HEK293 (cell line): ENCODE measurements around the gene ABCB9.

ENCODE experiments used
- CTCF ChIA-PET: fragments of 350-600 bp; formaldehyde crosslinking; extraction: SDS; loops from one replicate; lab custom pipeline; 2021; ENCODE audit warnings: antibody characterized with exemption; lab: Yijun Ruan, JAX
- POLR2A ChIA-PET: fragments of 300-600 bp; formaldehyde crosslinking; extraction: SDS; loops from one replicate; lab custom pipeline; 2020; ENCODE audit warnings: antibody characterized with exemption, inconsistent platforms; lab: Yijun Ruan, JAX
- H3K27ac ChIP-seq: fragments of 200-500 bp; sonication (Bioruptor generic); 2 replicates; pipeline ENCODE4 v1.5.1; 2014; ENCODE audit warnings: low read depth, low read length, control low read depth, inconsistent platforms; ENCODE audit errors: extremely low read depth
- H3K36me3 ChIP-seq, 2 experiments: fragments of 200-500 bp in 1 of 2; sonication (Bioruptor generic) in 1 of 2; 1 replicate in 1 of 2; 2 replicates in 1 of 2; pipeline ENCODE4 v1.5.1; 2014 to 2017; ENCODE audit warnings: inconsistent platforms in 2 of 2, low read length in 2 of 2; ENCODE audit not compliant: control insufficient read depth in 2 of 2, insufficient read depth in 1 of 2
- H3K4me1 ChIP-seq: fragments of 200-500 bp; sonication (Bioruptor generic); 2 replicates; pipeline ENCODE4 v1.5.1; 2014; ENCODE audit warnings: mild to moderate bottlenecking, low read length, inconsistent platforms; ENCODE audit not compliant: control insufficient read depth, insufficient read depth
- H3K4me3 ChIP-seq: 2 replicates; pipeline ENCODE4 v1.5.1; 2011; ENCODE audit warnings: low read depth, mild to moderate bottlenecking, control low read depth, low read length, moderate library complexity
- H3K9me3 ChIP-seq: fragments of 200-500 bp; sonication (Bioruptor generic); 2 replicates; pipeline ENCODE4 v1.5.1; 2014; ENCODE audit warnings: low read depth, low read length, inconsistent platforms; ENCODE audit not compliant: control insufficient read depth, insufficient read depth
- FEZF1 ChIP-seq: fragments of 450-650 bp; formaldehyde crosslinking; IDR thresholded peaks from 2 replicates; pipeline ENCODE4 v1.5.1; 2016; ENCODE audit warnings: missing biosample characterization, missing genetic modification characterization
- GFI1B ChIP-seq: fragments of 450-650 bp; formaldehyde crosslinking; IDR thresholded peaks from 2 replicates; pipeline ENCODE4 v1.5.1; 2016; ENCODE audit warnings: missing biosample characterization, missing genetic modification characterization
- GLI2 ChIP-seq: fragments of 450-650 bp; formaldehyde crosslinking; IDR thresholded peaks from 2 replicates; pipeline ENCODE4; 2017; ENCODE audit warnings: missing biosample characterization, missing genetic modification characterization, low read depth, borderline replicate concordance
- GLIS1 ChIP-seq: fragments of 450-650 bp; formaldehyde crosslinking; IDR thresholded peaks from 2 replicates; pipeline ENCODE4 v1.5.1; 2016; ENCODE audit warnings: missing biosample characterization, missing genetic modification characterization
- HOXD13 ChIP-seq: sonication (generic); formaldehyde crosslinking; IDR thresholded peaks from 2 replicates; pipeline ENCODE4 v1.8.0; 2022; ENCODE audit warnings: missing genetic modification reagents, borderline replicate concordance
- KLF8 ChIP-seq: fragments of 450-650 bp; formaldehyde crosslinking; IDR thresholded peaks from 2 replicates; pipeline ENCODE4 v1.5.1; 2016; ENCODE audit warnings: missing biosample characterization, missing genetic modification characterization
- KLF9 ChIP-seq: fragments of 450-650 bp; formaldehyde crosslinking; IDR thresholded peaks from 2 replicates; pipeline ENCODE4 v1.5.1; 2016; ENCODE audit warnings: missing biosample characterization, missing genetic modification characterization, low read depth
- OSR2 ChIP-seq: fragments of 450-650 bp; formaldehyde crosslinking; IDR thresholded peaks from 2 replicates; pipeline ENCODE4 v1.5.1; 2016; ENCODE audit warnings: missing biosample characterization, missing genetic modification characterization
- PRDM1 ChIP-seq: fragments of 450-650 bp; formaldehyde crosslinking; IDR thresholded peaks from 2 replicates; pipeline ENCODE4; 2016; ENCODE audit warnings: missing biosample characterization, missing genetic modification characterization
- SP7 ChIP-seq: fragments of 450-650 bp; formaldehyde crosslinking; IDR thresholded peaks from 2 replicates; pipeline ENCODE4 v1.5.1; 2016; ENCODE audit warnings: missing biosample characterization, missing genetic modification characterization
- ZEB2 ChIP-seq: fragments of 450-650 bp; formaldehyde crosslinking; IDR thresholded peaks from 2 replicates; pipeline ENCODE4 v1.5.1; 2016; ENCODE audit warnings: missing biosample characterization, missing genetic modification characterization
- ZFHX2 ChIP-seq: fragments of 450-650 bp; formaldehyde crosslinking; conservative IDR thresholded peaks from 2 replicates; pipeline ENCODE4 v1.5.1; 2016; ENCODE audit warnings: missing biosample characterization, missing genetic modification characterization
- ZNF596 ChIP-seq: fragments of 450-650 bp; IDR thresholded peaks from 2 replicates; pipeline ENCODE4 v1.5.0; 2018; ENCODE audit warnings: missing biosample characterization, mild to moderate bottlenecking, missing genetic modification characterization, moderate library complexity
- ZNF654 ChIP-seq: fragments of 450-650 bp; formaldehyde crosslinking; IDR thresholded peaks from 2 replicates; pipeline ENCODE4 v1.5.1; 2016; ENCODE audit warnings: low read depth, missing biosample characterization, missing genetic modification characterization
- ZNF701 ChIP-seq: fragments of 450-650 bp; formaldehyde crosslinking; IDR thresholded peaks from 2 replicates; pipeline ENCODE4 v1.5.1; 2016; ENCODE audit warnings: missing biosample characterization, missing genetic modification characterization
- ZNF830 ChIP-seq: fragments of 450-650 bp; IDR thresholded peaks from 2 replicates; pipeline ENCODE4 v1.5.0; 2018; ENCODE audit warnings: missing biosample characterization, missing genetic modification characterization, low read depth, mild to moderate bottlenecking, moderate library complexity
- ZSCAN16 ChIP-seq: fragments of 450-650 bp; formaldehyde crosslinking; IDR thresholded peaks from 2 replicates; pipeline ENCODE4 v1.5.1; 2016; ENCODE audit warnings: missing biosample characterization, missing genetic modification characterization
- ZSCAN30 ChIP-seq: fragments of 450-650 bp; IDR thresholded peaks from 2 replicates; pipeline ENCODE4 v1.5.1; 2018; ENCODE audit warnings: missing biosample characterization, mild to moderate bottlenecking, missing genetic modification characterization, moderate library complexity
- ZXDB ChIP-seq: fragments of 450-650 bp; formaldehyde crosslinking; IDR thresholded peaks from 2 replicates; pipeline ENCODE4 v1.5.1; 2016; ENCODE audit warnings: missing biosample characterization, missing genetic modification characterization
- TF ChIP-seq, protein P1 (sequence below): fragments of 450-650 bp; formaldehyde crosslinking; IDR thresholded peaks from 2 replicates; pipeline ENCODE4 v1.5.1; 2016; ENCODE audit warnings: missing biosample characterization, missing genetic modification characterization
- TF ChIP-seq, protein P2 (sequence below): fragments of 450-650 bp; formaldehyde crosslinking; IDR thresholded peaks from 2 replicates; pipeline ENCODE4 v1.5.1; 2016; ENCODE audit warnings: missing biosample characterization, missing genetic modification characterization
- TF ChIP-seq, protein P3 (sequence below): fragments of 450-650 bp; formaldehyde crosslinking; IDR thresholded peaks from 2 replicates; pipeline ENCODE4 v1.5.1; 2016; ENCODE audit warnings: missing biosample characterization, missing genetic modification characterization
- TF ChIP-seq, protein P4 (sequence below): fragments of 450-650 bp; formaldehyde crosslinking; IDR thresholded peaks from 2 replicates; pipeline ENCODE4 v1.5.1; 2017; ENCODE audit warnings: missing biosample characterization, missing genetic modification characterization
- TF ChIP-seq, protein P5 (sequence below): fragments of 450-650 bp; formaldehyde crosslinking; IDR thresholded peaks from 2 replicates; pipeline ENCODE4 v1.5.1; 2016; ENCODE audit warnings: missing biosample characterization, missing genetic modification characterization, low read depth
- TF ChIP-seq, protein P6 (sequence below): fragments of 450-650 bp; formaldehyde crosslinking; IDR thresholded peaks from 2 replicates; pipeline ENCODE4 v1.5.1; 2016; ENCODE audit warnings: missing biosample characterization, missing genetic modification characterization

The ABCB9 gene

DNA sequence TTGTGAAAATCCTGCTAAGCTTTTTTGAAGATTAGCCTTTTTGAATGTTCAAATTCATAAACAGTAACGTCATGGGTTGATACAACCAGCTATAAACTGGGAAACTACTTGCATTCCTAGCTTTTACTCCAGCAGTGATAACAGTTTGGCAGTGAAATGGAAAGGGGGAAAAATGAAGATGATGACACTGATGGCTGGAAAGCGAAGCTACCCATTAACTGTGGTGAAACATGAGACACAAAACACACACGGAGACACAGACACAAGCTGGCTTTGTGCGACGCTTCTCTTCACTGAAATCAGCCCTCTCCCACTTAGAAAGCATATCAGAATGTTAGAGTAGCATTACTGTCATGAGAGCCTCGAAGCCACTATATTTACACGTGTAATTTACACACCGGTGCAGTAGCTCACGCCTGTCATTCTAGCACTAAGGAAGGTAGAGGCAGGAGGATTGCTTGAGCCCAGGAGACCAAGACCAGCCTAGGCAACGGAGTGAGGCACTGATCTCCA is 86.1 kb downstream of the ABCB9 start:
- no peaks in the 10 kb centered on the region for H3K9me3 ChIP-seq
- no peaks in the 10 kb centered on the region for H3K36me3 ChIP-seq
- no peak overlapping the region for H3K4me3 ChIP-seq
- H3K27ac ChIP-seq: no peak overlapping the region
- ChIA-PET POLR2A (interaction anchor here (0.7 to 1.0 kb wide), 2 partner anchors 60 to 86 kb away, joined by 4 read pairs; partner anchors contain the start of gene ABCB9), CTCF (interaction anchor here (0.5 to 2.0 kb wide), 18 partner anchors 9 to 1335 kb away, joined by 3 to 11 read pairs (median 4); no protein-coding TSS in a partner anchor)
- no peak for TF ChIP-seq ZSCAN30
- no peak for TF ChIP-seq ZNF830 (tag by site-specific recombination)
- TF ChIP-seq, protein P1, sequence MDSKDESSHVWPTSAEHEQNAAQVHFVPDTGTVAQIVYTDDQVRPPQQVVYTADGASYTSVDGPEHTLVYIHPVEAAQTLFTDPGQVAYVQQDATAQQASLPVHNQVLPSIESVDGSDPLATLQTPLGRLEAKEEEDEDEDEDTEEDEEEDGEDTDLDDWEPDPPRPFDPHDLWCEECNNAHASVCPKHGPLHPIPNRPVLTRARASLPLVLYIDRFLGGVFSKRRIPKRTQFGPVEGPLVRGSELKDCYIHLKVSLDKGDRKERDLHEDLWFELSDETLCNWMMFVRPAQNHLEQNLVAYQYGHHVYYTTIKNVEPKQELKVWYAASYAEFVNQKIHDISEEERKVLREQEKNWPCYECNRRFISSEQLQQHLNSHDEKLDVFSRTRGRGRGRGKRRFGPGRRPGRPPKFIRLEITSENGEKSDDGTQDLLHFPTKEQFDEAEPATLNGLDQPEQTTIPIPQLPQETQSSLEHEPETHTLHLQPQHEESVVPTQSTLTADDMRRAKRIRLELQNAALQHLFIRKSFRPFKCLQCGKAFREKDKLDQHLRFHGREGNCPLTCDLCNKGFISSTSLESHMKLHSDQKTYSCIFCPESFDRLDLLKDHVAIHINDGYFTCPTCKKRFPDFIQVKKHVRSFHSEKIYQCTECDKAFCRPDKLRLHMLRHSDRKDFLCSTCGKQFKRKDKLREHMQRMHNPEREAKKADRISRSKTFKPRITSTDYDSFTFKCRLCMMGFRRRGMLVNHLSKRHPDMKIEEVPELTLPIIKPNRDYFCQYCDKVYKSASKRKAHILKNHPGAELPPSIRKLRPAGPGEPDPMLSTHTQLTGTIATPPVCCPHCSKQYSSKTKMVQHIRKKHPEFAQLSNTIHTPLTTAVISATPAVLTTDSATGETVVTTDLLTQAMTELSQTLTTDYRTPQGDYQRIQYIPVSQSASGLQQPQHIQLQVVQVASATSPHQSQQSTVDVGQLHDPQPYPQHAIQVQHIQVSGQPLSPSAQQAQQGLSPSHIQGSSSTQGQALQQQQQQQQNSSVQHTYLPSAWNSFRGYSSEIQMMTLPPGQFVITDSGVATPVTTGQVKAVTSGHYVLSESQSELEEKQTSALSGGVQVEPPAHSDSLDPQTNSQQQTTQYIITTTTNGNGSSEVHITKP (tag by site-specific recombination): no peak
- TF ChIP-seq ZNF596 (tag by site-specific recombination): no peak
- TF ChIP-seq ZXDB: no peak
- peak; percentile 77 for TF ChIP-seq FEZF1 (tag by site-specific recombination)
- no peak for TF ChIP-seq ZNF701 (tag by site-specific recombination)
- peak; percentile 72; the same call in 1 of the 2 replicates for TF ChIP-seq ZEB2 (tag by site-specific recombination)
- TF ChIP-seq ZSCAN16: no peak
- TF ChIP-seq GFI1B (tag by site-specific recombination): no peak
- no peak for TF ChIP-seq HOXD13 (CRISPR knock-in tag)
- no peak for TF ChIP-seq KLF9
- peak; percentile 84 for TF ChIP-seq SP7 (tag by site-specific recombination)
- no peak; the same call in 1 of the 2 replicates for TF ChIP-seq KLF8
- TF ChIP-seq, protein P2, sequence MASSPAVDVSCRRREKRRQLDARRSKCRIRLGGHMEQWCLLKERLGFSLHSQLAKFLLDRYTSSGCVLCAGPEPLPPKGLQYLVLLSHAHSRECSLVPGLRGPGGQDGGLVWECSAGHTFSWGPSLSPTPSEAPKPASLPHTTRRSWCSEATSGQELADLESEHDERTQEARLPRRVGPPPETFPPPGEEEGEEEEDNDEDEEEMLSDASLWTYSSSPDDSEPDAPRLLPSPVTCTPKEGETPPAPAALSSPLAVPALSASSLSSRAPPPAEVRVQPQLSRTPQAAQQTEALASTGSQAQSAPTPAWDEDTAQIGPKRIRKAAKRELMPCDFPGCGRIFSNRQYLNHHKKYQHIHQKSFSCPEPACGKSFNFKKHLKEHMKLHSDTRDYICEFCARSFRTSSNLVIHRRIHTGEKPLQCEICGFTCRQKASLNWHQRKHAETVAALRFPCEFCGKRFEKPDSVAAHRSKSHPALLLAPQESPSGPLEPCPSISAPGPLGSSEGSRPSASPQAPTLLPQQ (tag by site-specific recombination): 0 out of 2 replicates have a peak, but pooled peaks have one; percentile 49
- TF ChIP-seq, protein P3, sequence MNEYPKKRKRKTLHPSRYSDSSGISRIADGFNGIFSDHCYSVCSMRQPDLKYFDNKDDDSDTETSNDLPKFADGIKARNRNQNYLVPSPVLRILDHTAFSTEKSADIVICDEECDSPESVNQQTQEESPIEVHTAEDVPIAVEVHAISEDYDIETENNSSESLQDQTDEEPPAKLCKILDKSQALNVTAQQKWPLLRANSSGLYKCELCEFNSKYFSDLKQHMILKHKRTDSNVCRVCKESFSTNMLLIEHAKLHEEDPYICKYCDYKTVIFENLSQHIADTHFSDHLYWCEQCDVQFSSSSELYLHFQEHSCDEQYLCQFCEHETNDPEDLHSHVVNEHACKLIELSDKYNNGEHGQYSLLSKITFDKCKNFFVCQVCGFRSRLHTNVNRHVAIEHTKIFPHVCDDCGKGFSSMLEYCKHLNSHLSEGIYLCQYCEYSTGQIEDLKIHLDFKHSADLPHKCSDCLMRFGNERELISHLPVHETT (tag by site-specific recombination): no peak
- no peak for TF ChIP-seq ZFHX2
- TF ChIP-seq, protein P4, sequence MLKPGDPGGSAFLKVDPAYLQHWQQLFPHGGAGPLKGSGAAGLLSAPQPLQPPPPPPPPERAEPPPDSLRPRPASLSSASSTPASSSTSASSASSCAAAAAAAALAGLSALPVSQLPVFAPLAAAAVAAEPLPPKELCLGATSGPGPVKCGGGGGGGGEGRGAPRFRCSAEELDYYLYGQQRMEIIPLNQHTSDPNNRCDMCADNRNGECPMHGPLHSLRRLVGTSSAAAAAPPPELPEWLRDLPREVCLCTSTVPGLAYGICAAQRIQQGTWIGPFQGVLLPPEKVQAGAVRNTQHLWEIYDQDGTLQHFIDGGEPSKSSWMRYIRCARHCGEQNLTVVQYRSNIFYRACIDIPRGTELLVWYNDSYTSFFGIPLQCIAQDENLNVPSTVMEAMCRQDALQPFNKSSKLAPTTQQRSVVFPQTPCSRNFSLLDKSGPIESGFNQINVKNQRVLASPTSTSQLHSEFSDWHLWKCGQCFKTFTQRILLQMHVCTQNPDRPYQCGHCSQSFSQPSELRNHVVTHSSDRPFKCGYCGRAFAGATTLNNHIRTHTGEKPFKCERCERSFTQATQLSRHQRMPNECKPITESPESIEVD (tag by site-specific recombination): peak; percentile 94
- peak; percentile 96 for TF ChIP-seq PRDM1
- no peak for TF ChIP-seq ZNF654
- TF ChIP-seq, protein P5, sequence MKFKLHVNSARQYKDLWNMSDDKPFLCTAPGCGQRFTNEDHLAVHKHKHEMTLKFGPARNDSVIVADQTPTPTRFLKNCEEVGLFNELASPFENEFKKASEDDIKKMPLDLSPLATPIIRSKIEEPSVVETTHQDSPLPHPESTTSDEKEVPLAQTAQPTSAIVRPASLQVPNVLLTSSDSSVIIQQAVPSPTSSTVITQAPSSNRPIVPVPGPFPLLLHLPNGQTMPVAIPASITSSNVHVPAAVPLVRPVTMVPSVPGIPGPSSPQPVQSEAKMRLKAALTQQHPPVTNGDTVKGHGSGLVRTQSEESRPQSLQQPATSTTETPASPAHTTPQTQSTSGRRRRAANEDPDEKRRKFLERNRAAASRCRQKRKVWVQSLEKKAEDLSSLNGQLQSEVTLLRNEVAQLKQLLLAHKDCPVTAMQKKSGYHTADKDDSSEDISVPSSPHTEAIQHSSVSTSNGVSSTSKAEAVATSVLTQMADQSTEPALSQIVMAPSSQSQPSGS: peak; percentile 56
- TF ChIP-seq OSR2: no peak; the same call in 1 of the 2 replicates
- TF ChIP-seq, protein P6, sequence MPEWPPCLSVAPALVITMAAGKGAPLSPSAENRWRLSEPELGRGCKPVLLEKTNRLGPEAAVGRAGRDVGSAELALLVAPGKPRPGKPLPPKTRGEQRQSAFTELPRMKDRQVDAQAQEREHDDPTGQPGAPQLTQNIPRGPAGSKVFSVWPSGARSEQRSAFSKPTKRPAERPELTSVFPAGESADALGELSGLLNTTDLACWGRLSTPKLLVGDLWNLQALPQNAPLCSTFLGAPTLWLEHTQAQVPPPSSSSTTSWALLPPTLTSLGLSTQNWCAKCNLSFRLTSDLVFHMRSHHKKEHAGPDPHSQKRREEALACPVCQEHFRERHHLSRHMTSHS (tag by site-specific recombination): no peak
- TF ChIP-seq GLIS1 (tag by site-specific recombination): no peak
- no peak for TF ChIP-seq GLI2 (tag by site-specific recombination)
- peaks cover 28% of the 10 kb centered on the region for H3K4me1 ChIP-seq
